ENCODE data around the gene GAS6. TPM values are rescaled to one million over a fixed set of nuclear protein-coding genes. Genes with fewer than 3 reads are reported as not detected.
A peak's percentile ranks its signal among the peaks of the same experiment; 100 is the strongest.

GAS6 gene
- total RNA-seq, 1 donor from 2014 or later, result 210 TPM

DNA sequence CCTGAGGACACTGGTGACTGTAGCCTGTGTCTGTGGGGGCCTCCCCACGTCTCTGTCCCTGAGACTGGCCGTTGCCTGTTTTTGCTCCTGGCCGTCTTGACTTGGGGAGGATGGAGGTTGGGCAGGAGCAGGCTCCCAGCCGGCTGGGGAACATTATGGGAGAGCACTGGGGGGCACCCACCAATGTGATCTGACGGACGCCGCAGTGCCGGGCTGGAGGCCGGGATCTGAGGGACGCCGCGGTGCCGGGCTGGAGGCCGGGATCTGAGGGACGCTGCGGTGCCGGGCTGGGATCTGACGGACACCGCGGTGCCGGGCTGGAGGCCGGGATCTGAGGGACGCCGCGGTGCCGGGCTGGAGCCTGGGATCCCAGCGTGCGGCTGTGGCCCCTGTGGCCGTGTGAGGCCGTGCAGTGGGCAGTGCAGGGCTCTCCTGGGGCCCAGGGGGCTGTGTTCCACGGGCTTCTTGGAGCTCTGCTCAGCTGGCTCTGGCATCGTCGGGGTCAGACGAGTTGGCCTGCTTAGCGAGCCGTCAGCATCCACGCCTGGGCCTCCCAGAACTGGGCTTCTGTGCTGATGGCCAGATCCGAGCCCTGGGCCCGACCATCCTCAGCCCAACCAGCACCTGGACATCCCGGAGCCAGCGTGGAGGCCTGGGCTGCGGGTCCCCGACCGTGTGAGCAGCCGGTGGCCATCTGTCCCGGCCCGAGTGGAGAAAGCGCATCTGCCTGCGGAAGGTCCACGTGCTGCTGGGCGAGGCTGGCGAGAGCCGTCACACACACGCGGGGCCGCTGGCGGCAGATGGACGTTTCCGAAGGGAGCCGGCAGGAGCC is 45.8 kb downstream of the GAS6 start:
- DNase-seq, result no peak
- no peak for ATAC-seq
- intact Hi-C loops (cut with micrococcal nuclease), result no loop called here

GRCh38 chr13:113816946-113817859 is 46.7 kb downstream of the GAS6 start:
- ATAC-seq (peak; percentile 52), DNase-seq (peak; percentile 92)

DNA sequence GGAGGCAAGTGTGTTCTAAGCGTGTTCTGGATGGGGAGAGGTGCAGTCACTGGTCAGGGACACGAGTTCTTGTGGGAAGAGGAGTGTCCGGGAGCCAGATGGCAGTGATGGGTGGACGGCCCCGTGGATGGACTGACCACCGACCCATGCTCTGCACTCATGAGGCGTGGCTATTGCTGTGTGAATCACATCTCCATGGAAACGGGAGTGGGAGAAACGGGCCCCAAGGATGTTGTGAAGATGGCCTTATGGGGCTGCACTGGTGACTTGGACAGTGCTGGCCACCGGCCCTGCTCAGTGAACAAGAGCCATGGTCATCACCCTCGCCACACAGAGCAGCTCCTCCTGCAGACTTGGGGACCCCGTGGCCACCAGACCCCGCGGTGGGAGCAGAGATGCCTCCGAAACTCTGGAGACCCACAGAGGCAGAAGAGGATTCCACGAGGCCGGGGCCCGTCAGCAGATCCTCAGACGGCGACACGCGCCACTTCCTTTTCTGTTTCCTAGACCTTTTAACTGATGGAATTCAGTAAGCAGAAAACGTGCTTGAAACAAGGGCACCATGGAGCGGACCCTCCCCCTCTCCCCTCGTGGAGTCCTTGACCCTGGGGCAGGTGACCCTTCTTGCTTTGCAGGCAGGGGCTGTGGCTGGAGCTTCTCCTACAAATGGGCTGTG is 47.5 kb downstream of the GAS6 start:
- intact Hi-C loops (cut with micrococcal nuclease), result no loop called here
- DNase-seq (no peak), ATAC-seq (no peak)

More at GRCh38 chr13:113816946-113817859, 46.7 kb downstream of the GAS6 start:
- intact Hi-C loops (cut with micrococcal nuclease), result no loop called here

DNA sequence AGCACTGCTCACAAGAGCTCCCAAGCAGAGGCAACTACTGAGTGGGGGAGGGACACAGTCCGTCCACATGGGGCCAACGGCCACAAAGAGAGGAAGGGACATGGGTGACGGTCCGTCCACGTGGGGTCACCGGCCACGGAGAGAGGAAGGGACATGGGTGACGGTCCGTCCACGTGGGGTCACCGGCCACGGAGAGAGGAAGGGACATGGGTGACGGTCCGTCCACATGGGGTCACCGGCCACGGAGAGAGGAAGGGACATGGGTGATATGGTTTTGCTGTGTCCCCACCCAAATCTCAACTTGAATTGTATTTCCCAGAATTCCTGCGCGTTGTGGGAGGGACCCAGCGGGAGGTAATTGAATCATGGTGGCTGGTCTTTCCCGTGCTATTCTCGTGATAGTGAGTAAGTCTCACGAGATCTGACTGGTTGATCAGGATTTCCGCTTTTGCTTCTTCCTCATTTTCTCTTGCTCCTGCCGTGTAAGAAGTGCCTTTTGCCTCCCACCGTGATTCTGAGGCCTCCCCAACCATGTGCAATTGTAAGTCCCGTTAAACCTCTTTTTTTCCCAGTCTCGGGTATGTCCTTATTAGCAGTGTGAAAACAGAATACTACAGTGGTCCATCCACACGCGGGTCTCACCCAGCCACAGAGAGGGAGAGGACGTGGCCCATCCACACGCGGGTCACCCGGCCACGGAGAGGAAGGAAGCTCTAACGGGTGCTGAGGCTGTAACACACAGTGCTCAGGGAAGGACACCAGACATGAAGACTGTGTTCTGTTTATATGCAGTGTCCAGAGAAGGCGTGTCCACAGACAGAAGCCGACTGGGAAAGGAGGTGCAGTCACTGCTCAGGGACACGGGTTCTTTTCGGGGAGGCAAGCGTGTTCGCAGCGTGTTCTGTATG is 48.5 kb downstream of the GAS6 start:
- DNase-seq (no peak), ATAC-seq (no peak)
- intact Hi-C loops (cut with micrococcal nuclease), result no loop called here

DNA sequence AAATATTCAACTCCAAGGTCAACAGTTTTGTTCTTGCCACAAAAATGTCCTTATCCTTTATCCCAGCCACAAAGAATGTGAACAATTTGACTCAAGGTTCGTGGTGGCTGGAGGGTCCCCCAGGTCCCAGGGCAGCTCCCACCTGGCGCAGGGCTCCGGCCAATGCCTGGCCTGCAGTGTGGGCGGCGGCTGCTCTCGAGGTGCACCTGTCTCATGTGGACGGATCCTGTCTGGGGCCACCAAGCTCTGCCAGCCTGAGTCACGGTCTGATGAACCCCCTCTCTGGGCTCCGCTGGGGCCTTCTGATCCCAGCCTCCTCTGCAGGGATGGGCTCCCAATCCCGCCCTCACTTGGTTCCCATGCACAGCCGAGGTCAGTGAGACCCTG is 49.4 kb downstream of the GAS6 start:
- DNase-seq (no peak), ATAC-seq (no peak)
- intact Hi-C loops (cut with micrococcal nuclease), result no loop called here

DNA sequence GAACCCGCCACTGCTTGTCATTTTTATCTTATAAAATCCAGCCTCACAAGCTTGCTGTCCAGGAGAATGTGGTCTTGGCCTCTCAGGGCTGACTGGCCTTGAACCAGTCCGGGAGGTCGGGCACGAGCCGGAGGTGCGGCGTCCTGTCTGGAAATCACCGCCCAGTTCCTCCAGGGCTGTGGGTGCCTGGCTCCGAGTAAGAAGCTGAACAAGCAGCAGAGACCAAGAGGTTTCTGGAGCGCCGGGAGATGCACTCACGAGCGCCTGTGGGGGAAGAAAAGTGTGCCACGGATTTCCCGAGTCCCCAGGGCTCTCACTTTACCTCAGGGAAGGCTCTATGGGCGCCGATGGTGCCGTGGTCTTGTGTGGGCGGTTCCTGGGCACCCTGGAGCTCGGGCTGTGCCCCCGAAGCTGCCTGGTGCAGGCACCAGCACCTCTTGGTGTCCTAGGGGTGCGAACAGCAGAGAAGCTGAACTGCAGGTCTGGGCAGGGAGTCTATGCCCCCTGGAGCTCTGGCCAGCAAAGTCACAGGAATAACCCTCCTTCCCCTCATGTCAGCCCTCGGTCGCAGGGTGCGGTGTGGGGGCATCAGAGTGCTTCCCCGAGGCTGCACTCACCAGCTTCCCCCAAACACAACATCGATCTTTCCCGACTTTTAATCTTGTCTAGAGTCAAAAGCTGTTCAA is 50.0 kb downstream of the GAS6 start:
- no peak for DNase-seq
- ATAC-seq, result no peak
- intact Hi-C loops (cut with micrococcal nuclease), result no loop called here

GRCh38 chr13:113813070-113813748 is 50.7 kb downstream of the GAS6 start:
- DNase-seq (no peak), ATAC-seq (no peak)
- intact Hi-C loops (cut with micrococcal nuclease), result no loop called here

DNA sequence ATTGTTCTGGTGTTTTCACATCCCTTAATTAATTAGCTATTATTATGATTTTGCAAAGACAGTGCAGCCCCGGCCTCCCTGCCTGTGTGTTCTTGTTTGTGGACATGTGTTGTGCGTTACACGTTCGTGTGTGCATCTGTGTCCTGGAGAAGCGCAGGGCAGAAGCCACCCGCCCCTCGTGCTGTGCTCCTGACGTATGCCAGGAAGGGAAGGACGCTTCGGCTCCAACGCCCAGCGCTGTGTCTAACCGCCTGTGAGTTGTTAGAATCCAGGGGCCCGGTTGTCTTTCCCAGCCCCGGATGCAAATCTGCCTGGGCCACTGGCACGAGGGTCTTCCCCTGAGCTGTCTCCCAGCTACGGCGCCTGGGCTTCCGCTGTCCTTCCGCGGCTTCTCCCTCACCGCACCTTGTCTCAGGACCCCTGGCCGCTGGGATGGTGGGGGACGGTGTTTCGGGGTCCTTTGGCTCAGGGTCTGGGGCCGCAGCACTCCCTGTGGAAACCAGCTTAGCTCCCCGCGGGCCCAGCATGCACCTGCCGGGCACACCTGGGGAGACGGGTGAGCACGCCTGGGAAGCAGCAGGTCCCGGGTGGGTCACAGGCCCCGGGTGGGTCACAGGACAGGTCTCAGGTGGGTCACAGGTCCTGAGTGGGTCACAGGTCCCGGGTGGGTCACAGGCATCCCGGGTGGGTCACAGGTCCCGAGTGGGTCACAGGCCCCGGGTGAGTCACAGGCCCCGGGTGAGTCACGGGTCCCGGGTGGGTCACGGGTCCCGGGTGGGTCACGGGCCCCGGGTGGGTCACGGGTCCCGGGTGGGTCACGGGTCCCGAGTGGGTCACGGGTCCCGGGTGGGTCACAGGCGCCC is 51.5 kb downstream of the GAS6 start:
- DNase-seq (no peak), ATAC-seq (no peak)
- intact Hi-C loops (cut with micrococcal nuclease), result no loop called here

GRCh38 chr13:113811081-113811928 is 52.6 kb downstream of the GAS6 start:
- ATAC-seq, result no peak
- DNase-seq, result no peak
- intact Hi-C loops (cut with micrococcal nuclease), result no loop called here

- intact Hi-C loops (cut with micrococcal nuclease), result no loop called here
- DNase-seq (no peak), ATAC-seq (no peak)
These were observed 53.2 kb downstream of the GAS6 start for GRCh38 chr13:113810640-113811039.

DNA sequence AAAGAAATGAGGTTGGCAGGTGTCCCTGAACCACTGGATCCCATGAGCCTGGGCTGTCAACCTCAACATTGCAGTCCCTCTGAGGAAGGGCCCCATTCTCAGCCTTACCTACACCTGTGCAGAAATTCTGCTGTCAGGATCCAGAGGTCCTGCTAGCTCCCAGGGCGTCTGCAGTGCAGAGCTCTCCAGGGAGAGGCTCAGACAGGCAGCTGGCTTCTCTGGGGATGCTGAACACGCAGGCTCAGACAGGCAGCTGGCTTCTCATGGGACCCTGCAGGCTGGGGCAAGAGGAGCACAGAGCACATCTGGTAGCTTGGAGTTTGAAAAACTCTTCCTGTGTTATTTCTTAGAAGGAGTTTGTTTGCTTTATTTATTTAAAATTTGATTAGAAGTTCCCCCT is 53.9 kb downstream of the GAS6 start:
- intact Hi-C loops (cut with micrococcal nuclease), result no loop called here
- DNase-seq, result no peak
- ATAC-seq, result no peak

DNA sequence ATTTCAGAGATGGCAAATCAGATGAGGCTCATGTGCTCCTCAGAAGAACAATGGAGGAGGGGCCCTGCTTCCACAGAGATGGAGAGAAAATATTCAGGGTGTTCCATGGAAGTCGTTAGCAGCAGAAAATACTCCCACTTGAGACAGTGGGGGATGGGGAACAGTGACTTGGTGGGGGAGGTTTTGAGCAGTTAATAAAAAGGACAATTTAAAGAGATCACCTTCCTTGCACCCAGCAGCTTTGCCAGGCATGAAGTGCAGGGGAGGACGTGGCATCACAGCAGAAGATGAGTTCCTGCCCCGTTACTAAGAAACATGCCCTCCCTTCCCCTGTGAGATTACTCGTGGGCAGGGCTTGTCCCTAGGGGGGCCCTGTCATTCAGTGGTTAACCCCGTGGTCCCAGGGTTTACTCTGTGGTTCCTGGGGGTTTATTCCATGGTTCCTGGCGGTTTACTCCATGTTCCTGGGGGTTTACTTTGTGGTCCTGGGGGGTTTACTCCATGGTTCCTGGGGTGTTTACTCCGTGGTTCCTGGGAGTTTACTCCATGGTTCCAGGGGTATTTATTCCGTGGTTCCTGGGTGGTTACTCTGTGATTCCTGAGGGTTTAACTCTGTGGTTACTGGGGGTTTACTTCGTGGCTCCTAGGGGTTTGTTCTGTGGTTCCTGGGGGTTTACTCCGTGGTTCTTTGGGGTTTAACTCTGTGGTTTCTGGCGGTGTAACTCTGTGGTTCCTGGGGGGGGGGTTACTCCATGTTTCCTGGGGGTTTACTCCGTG is 55.6 kb downstream of the GAS6 start:
- no peak for DNase-seq

DNA sequence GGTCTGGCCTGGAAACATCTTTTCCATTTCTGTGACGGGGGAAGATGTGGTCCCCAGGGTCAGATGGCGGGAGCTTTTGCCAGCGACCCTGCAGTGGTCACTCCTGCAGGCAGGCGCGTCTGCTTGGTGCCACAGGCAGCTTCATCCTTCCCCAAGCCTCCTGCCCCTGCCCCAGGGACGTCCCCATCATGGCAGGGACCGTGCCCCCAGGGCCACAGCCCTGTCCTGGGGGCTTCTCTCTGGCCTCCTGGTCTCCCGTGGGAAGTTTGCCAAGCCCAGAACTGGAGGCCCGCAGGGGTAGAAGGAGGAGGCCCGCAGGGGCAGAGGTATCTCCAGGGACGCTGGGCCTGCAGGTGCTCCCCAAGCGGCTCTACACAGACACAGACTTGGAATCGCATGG is 57.4 kb downstream of the GAS6 start:
- ATAC-seq, result no peak
- peak; percentile 13 for DNase-seq
- intact Hi-C loops (cut with micrococcal nuclease), result no loop called here

More for the DNA sequence above, 55.6 kb downstream of the GAS6 start:
- intact Hi-C loops (cut with micrococcal nuclease), result no loop called here
- no peak for ATAC-seq

GRCh38 chr13:113806104-113806471 is 57.8 kb downstream of the GAS6 start:
- ATAC-seq, result no peak
- intact Hi-C loops (cut with micrococcal nuclease), result no loop called here
- DNase-seq, result no peak

DNA sequence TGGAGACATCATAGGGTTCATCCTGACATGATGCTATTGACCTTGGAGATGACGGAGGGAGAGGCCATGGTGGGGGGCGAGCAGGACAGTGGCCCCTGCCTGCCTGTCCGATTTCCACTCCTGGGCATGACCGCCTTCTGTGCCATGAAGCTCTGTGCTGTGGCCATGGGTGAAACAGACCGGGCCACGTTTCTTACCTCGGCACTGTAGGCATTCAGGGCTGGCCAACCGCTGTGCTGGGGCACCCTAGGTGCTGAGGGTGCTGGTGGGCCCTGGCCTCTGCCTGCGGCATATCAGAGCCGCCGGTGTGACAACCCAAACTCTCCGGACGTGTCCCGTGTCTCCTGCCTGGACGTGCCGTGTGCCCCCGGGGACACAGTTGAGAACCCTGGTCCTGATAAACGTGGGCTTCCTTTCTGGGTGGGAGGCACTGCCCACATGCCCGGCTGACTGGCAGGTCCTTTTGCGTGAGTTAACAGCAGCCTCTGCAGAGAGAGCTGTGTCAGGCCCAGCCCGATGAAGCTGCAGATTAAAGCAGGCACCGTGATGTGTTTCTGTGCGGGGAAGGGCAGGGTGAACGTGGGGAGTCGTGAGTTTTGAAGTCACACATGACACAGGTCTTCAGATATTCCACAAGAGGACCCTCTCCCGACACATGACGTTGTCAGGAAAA is 58.3 kb downstream of the GAS6 start:
- no peak for ATAC-seq
- peak; percentile 10 for DNase-seq

More for the DNA sequence above, 58.3 kb downstream of the GAS6 start:
- intact Hi-C loops (cut with micrococcal nuclease), result no loop called here
